GM19328 (cell line): Measurements from ENCODE around the gene PMCH.
"Not testable (repeated sequence)": the region's sequence is repeated elsewhere in the genome, so short reads cannot be mapped to it uniquely, and the experiment has no call there.

ENCODE experiments used
- ATAC-seq: cut with Tn5 transposase; IDR thresholded peaks from one replicate; pipeline ENCODE4 v1.9.1; 2021; ENCODE audit warnings: mild to moderate bottlenecking, moderate library complexity; ENCODE audit not compliant: unreplicated experiment

The PMCH gene, protein sequence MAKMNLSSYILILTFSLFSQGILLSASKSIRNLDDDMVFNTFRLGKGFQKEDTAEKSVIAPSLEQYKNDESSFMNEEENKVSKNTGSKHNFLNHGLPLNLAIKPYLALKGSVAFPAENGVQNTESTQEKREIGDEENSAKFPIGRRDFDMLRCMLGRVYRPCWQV

DNA sequence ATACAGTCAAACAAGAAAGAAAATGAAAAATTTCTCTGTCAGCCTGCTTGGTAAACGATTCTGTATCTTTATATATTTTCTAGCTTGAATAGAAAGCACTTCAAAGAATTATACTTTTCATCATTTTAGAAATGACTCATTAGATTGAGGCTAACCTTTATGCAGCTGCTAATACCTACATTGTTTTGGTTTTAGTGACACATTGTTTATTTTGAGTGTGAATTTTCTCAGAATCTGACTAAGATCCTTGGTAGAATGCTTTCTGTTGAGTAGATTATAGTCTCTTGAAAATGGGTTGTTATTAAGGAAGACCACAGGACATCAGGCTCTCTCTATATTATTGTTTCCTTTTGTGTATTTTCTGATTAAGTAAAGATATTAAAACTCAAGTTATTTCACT, at the start of gene PMCH:
PMCH (minus strand) TSS at position 45 of the 400 bp plus-strand sequence. CDS start 63 bp downstream, outside the sequence.
- ATAC-seq, result no peak

GRCh38 chr12:102240859-102241258, 43.2 kb upstream of the PMCH start:
- not testable (repeated sequence) for ATAC-seq

DNA sequence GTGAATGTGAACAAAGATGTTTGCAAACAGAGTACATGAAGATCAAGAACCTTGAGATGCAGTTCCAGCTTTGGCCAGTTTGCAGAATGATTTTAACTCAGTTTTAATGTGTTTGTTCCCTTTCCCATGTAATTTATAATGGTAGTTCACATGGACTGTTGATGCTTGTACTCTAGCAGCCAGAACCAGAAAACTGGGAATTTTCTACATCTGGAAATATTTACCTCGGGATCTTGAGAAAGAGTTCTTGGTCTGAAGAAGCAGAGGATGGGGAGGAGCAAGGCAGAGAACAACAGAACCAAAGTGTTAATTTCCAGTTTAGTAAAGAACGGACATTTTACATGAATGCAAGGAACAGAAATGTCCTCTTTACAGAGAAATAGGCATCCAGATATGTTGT, 37.0 kb upstream of the PMCH start:
- ATAC-seq, result no peak

GRCh38 chr12:102232446-102232845, 34.8 kb upstream of the PMCH start:
- no peak for ATAC-seq

- ATAC-seq, result no peak
Observed at GRCh38 chr12:102232036-102232435, 34.4 kb upstream of the PMCH start.

GRCh38 chr12:102227954-102228353, 30.3 kb upstream of the PMCH start:
- ATAC-seq, result no peak

GRCh38 chr12:102220736-102221135, 23.1 kb upstream of the PMCH start:
- ATAC-seq, result no peak

GRCh38 chr12:102215992-102216691, 18.5 kb upstream of the PMCH start:
- ATAC-seq, result no peak

DNA sequence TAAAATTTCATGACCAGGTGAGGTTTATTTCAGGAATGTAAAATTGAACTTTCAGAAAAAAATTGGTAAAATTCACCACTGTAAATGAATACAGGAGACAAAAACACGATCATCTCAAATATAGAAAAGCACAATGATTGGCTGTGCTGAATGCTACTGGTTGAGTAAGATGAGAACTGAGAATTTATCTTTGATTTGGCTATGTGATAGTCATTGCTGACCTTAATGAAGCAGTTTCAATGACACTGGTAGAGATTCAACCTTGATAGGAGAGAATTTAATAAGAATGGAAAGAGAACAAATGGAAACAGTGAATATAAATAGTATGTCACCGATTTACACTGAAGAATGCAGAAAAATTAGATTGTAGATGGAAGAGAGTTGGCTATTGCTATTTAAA, 6.4 kb upstream of the PMCH start:
- ATAC-seq, result no peak

DNA sequence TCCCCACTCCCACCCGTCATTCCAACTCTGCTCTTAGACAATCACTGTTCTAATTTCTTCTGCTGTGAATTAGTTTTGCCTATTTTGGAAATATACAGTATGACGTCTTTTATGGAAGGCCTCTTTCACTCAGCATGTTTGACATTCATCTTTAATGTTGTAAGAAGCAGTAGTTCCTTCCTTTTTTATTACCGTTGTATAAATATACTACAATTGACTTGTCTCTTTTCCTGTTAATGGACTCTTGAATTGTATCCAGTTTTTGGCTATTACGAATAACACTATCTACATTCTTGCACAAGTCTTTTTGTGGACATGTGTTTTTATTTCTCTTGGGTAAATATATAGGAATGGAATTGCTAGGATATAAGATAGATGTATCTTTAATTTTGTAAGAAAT, 4.9 kb upstream of the PMCH start:
- ATAC-seq, result no peak

DNA sequence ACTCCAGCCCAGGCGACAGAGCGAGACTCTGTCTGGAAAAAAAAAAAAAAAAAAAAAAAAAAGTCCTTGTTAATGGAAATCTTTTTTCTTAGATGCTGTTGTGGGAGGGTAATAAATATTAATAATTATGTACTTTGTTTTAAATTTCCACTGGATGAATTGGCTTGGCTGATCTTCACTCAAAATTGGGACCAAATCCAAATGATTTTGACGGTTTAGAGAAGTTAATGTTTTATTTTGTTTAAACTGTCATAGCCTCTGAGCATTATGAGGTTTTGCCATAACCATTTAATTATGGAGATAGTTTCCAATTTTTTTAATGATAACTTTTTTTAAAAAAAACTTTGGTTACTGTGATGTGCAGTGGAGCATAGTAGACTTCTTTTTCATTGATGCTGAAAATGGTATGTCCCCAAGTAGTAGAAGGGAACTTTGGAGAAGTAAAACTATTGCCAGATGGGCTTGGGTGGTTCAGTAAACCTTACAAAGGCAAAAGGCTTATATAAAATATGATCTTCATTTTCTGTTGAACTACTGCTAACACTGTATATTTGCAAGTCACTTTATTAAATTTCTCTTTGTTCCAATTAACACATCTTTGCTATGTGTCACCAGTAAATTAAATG, 3.9 kb upstream of the PMCH start:
- ATAC-seq, result no peak

DNA sequence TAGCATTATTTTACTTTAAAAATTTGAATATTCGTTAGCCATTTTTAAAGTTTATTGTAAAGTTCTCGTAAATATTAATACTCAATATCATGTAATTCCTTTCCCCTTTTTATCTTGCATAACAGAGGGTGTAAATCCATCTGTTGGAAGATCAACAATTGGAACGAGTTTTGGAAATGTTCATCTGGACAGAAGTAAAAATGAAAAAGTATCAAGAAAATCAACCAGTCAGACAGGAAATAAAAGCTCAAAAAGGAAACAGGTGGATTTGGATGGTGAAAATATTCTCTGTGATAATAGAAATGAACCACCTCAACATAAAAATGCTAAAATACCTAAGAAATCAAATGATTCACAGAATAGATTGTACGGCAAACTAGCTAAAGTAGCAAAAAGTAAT, 1.8 kb downstream of the PMCH start:
- no peak for ATAC-seq

GRCh38 chr12:102182635-102183034, 15.0 kb downstream of the PMCH start:
- no peak for ATAC-seq

GRCh38 chr12:102174761-102175160, 22.9 kb downstream of the PMCH start:
- ATAC-seq, result no peak

DNA sequence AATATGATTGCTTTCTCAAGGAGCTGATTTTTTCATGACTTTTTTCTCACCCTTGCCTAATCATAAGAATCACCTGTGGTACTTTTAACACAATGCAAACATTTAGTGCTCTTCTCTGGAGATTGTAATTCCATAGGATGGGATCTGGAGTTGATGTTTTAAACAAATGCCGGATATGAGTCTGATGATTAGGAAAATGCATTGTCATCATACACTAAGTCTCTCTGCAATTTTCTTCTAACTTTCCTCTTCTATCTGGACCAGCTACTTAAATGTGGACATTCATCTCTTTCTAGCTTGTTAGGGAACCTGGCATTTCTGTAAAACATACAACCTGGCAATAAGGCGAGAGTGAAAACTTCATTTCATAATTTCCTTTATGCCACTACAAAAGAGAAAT, 23.5 kb downstream of the PMCH start:
- no peak for ATAC-seq

- no peak for ATAC-seq
Observed at GRCh38 chr12:102172436-102172835, 25.2 kb downstream of the PMCH start.

DNA sequence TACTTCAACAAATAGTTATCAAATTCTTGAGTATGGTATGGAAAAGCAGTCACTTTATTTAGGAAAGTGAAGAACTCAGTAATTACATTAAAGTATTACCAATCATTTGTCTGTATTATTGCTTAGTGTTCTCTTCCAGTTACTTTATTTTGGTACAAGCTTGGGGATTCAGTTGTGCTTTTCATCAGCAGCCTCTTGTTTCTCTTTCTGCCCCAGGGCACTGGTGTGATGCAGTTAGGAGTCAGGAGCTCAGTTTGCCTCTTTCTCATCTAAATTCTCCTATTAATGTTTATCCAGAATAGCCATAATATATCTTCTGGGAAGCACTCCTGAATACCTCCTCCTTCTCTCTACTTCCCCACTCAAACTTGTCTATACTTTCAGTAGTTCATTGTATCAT, 25.7 kb downstream of the PMCH start:
- no peak for ATAC-seq

DNA sequence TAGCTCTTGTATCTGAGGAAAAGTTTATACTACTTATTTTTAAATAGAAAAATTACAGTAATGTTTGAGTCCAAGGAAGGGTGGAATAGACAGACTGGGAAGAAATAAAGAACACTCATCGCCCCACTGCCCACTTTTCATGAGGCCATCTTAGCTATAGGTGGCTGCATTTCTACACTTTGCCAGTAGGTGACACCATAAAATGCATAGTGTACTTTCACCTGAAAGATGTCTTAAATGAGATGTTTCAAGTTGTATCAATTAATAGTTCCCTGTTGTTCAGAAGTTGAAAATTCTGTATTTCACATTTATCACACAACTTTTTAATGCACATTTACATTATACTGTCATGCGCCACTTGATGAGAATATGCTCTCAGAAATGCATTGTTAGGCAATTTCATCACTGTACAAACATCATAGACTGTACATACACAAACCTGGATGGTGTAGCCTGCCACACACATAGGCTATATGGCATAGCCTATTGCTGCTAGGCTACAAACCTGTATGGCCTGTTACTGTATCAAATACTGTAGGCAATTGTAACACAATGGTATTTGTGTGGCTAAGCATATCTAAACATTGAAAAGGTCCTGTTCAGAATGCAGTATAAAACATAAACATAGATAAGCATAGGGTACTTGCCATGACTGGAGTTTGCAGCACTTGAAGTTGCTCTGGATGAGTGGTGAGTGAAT, 27.6 kb downstream of the PMCH start:
- ATAC-seq, result no peak

GRCh38 chr12:102167821-102168604, 29.6 kb downstream of the PMCH start:
- ATAC-seq, result no peak

DNA sequence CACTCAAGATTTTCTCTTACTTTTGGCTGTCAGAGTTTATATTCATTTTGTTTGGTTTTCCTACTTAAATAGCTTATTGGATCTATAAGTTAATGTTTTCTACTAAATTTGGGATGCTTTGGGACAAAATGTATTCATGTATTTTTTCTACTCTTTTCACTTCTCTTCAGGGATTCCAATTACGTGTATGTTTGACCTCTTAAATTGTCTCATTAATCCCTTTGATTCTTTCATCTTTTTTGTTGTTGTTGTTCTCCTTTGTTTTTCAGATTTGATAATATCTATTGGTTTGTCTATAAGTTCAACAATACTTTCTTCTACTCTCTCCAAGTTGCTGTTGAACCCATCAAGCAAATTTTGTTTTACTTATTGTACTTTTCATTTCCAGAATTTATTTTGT, 34.2 kb downstream of the PMCH start:
- no peak for ATAC-seq

DNA sequence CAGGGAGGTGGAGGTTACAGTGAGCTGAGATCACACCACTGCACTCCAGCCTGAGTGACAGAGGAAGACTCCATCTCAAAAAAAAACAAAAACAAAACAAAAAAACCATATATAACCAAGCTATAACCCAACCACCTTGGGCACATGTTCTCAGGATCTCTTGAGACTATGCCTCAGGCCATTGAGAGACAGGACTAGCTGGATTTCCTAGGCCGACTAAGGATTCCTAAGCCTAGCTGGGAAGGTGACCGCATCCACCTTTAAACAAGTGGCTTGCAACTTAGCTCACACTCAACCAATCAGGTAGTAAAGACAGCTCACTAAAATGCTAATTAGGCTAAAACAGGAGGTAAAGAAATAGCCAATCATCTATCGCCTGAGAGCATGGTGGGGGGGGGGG, 42.4 kb downstream of the PMCH start:
- ATAC-seq, result not testable (repeated sequence)
